ENCODE results near the gene ACBD6. TPM values are rescaled to one million over a fixed set of nuclear protein-coding genes. Genes with fewer than 3 reads are reported as not detected.
"Not testable (repeated sequence)": the region's sequence is repeated elsewhere in the genome, so short reads cannot be mapped to it uniquely, and the experiment has no call there.

The ACBD6 gene, protein sequence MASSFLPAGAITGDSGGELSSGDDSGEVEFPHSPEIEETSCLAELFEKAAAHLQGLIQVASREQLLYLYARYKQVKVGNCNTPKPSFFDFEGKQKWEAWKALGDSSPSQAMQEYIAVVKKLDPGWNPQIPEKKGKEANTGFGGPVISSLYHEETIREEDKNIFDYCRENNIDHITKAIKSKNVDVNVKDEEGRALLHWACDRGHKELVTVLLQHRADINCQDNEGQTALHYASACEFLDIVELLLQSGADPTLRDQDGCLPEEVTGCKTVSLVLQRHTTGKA
- total RNA-seq (2022) = 74.7 and 75.6 TPM in 2 replicates
- Bru-seq, nascent RNA = percentile 90 among the genes with signal in this experiment
- BruChase-seq, experiment 1, labeled RNA remaining after a 2-hour chase = percentile 76 among the genes with signal in this experiment
- percentile 72 among the genes with signal in this experiment for BruChase-seq, experiment 2, labeled RNA remaining after a 6-hour chase
- long read RNA-seq, transcript ACBD6-201 (8 exons, 1,670 nt) = major isoform, 77 of 86 reads
- long read RNA-seq, partial matches to known transcripts = 2 of 86 reads
- long read RNA-seq, other reads (novel, unspliced or antisense) = 7 of 86 reads

DNA sequence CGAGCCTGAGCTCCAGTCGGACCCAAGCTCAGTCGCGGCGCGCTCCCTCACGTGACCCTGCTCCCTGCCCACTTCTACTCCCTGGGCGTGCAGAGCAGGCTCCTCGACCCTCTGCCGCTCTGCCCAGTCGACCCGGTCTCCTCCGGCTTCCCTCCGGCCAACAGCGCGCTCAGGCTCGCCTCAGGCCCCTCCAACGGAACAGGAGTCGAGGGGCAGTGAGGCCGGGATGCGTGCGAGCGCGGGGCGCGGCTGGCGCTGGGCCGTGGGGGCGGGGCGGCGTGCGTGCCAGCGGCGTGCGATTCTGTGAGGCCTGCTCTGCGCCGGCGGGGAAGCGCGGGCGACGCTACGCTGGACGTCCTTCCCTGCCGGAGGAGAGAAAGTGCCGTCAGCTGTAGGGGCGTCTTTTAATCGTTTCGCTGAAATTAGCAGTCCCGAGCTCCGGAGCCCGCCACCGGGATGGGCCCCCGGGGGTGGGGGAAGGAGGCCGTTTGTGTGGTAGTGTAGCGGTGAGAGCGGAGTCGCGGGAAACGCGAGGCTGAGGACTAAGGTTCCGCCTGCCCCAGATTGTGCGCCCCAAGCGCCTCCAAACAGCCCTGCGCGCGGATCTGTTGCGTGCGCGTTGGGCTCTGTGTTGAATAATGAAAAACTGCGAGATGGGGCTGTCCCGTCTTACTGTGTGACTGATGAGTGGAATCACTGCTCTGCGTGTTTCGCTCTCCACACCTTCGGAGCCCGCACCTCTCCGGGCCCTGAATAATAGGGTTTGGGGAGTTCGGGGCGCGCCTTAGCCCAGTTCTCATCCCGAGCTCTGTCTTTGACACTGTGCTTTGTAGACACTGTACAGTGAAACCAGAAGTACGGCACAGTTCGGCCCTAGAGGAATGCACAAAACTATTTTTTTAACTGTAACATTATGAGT lies at the start of gene ACBD6:
TSS of gene ACBD6 (minus strand) at position 217 of the 919 bp plus-strand sequence. CDS start 311 bp downstream, outside the sequence.
- Histone ChIP-seq H3K9me3 (no peaks in the 10 kb centered on the region), H3K36me3 (ENCODE audit: control insufficient read depth, insufficient read depth, low read length) (no peaks in the 10 kb centered on the region), H3K27me3 (replicated peaks; ENCODE audit: control insufficient read depth, insufficient read depth, low read length) (no peaks in the 10 kb centered on the region), H3K4me3 (ENCODE audit: low read depth, low read length) (peak within 1 kb of the TSS; percentile 67), H3K4me1 (peaks cover 7% of the 10 kb centered on the region; the same call in 1 of the 2 replicates)
- peak; percentile 86 to 91 for DNase-seq
- H3K27me3 Mint-ChIP-seq (ENCODE audit: insufficient read depth, unreplicated experiment) = no peaks in the 10 kb centered on the region
- H3K4me3 Mint-ChIP-seq (ENCODE audit: unreplicated experiment) = peak within 1 kb of the TSS; percentile 96
- ChIA-PET CTCF (interaction anchor here (0.7 to 1.6 kb wide), 5 partner anchors 13 to 379 kb away, joined by 3 to 4 read pairs (median 3); no protein-coding TSS in a partner anchor), POLR2A (interaction anchor here (0.5 to 2.3 kb wide), 6 partner anchors 11 to 520 kb away, joined by 3 to 15 read pairs (median 6); partner anchors contain the start of gene STX6)
- intact Hi-C loops (cut with micrococcal nuclease; ENCODE audit: unreplicated experiment) = loop anchor here (1.0 to 5.0 kb wide), 2 partner anchors 19 to 520 kb away; partner anchors contain the start of gene STX6
- H3K9me3 Mint-ChIP-seq (ENCODE audit: unreplicated experiment) = peaks cover 3% of the 10 kb centered on the region
- peaks cover 16% of the 10 kb centered on the region for H3K36me3 Mint-ChIP-seq (ENCODE audit: insufficient read depth, unreplicated experiment)
- H3K27ac Mint-ChIP-seq (ENCODE audit: unreplicated experiment) = peak within 1 kb of the TSS; percentile 96
- TSS peak; percentile 60 for BruUV-seq (replicated peaks)
- TF ChIP-seq, protein P1, sequence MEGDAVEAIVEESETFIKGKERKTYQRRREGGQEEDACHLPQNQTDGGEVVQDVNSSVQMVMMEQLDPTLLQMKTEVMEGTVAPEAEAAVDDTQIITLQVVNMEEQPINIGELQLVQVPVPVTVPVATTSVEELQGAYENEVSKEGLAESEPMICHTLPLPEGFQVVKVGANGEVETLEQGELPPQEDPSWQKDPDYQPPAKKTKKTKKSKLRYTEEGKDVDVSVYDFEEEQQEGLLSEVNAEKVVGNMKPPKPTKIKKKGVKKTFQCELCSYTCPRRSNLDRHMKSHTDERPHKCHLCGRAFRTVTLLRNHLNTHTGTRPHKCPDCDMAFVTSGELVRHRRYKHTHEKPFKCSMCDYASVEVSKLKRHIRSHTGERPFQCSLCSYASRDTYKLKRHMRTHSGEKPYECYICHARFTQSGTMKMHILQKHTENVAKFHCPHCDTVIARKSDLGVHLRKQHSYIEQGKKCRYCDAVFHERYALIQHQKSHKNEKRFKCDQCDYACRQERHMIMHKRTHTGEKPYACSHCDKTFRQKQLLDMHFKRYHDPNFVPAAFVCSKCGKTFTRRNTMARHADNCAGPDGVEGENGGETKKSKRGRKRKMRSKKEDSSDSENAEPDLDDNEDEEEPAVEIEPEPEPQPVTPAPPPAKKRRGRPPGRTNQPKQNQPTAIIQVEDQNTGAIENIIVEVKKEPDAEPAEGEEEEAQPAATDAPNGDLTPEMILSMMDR (IDR thresholded peaks at IDR 0.05; ENCODE audit: insufficient read depth in 1 of 2, low read depth in 1 of 2, low read length in 1 of 2, severe bottlenecking in 1 of 2, unreplicated experiment in 1 of 2) = peak in 1 of 2 experiments; percentile 17
- no peaks in the 10 kb centered on the region for H3K4me1 Mint-ChIP-seq (ENCODE audit: low read depth, unreplicated experiment)

DNA sequence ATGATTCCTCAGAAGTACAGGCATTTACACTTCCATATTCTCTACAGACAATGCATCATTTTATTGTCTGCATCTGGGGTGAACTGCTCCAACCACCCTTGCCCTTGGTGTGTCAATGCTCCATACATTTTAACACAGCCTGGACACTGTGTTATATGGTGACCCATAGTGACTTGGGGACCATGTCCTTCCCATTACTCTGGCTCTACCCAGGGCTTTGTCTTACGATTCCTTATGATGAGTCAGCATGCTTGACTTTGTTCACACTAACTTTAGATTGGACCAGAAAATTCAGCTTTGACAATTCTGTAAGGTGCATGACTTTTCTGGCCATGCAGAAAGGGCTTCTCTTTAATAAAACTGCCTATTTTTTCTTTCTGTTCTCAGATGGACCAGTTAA lies 49.6 kb upstream of the ACBD6 start:
- POLR2A ChIA-PET = no interaction called here
- no peaks in the 10 kb centered on the region for H3K9me3 Mint-ChIP-seq (ENCODE audit: unreplicated experiment)
- TF ChIP-seq, protein P1 (IDR thresholded peaks at IDR 0.05; ENCODE audit: insufficient read depth in 1 of 2, low read depth in 1 of 2, low read length in 1 of 2, severe bottlenecking in 1 of 2, unreplicated experiment in 1 of 2) = no peak
- intact Hi-C loops (cut with micrococcal nuclease; ENCODE audit: unreplicated experiment) = no loop called here
- H3K36me3 Mint-ChIP-seq (ENCODE audit: insufficient read depth, unreplicated experiment) = no peaks in the 10 kb centered on the region
- no peak for DNase-seq
- 0 out of 2 replicates have a peak, but pooled peaks cover 6% of the 10 kb centered on the region for H3K4me1 ChIP-seq
- CTCF ChIA-PET = no interaction called here
- no peaks in the 10 kb centered on the region for H3K36me3 ChIP-seq (ENCODE audit: control insufficient read depth, insufficient read depth, low read length)
- no peak overlapping the region for H3K27ac Mint-ChIP-seq (ENCODE audit: unreplicated experiment)
- no peak overlapping the region for H3K4me3 ChIP-seq (ENCODE audit: low read depth, low read length)
- H3K4me1 Mint-ChIP-seq (ENCODE audit: low read depth, unreplicated experiment) = no peaks in the 10 kb centered on the region
- BruUV-seq (replicated peaks) = no TSS peak
- H3K4me3 Mint-ChIP-seq (ENCODE audit: unreplicated experiment) = no peak overlapping the region
- H3K9me3 ChIP-seq = no peaks in the 10 kb centered on the region
- no peaks in the 10 kb centered on the region for H3K27me3 ChIP-seq (replicated peaks; ENCODE audit: control insufficient read depth, insufficient read depth, low read length)
- no peaks in the 10 kb centered on the region for H3K27me3 Mint-ChIP-seq (ENCODE audit: insufficient read depth, unreplicated experiment)

DNA sequence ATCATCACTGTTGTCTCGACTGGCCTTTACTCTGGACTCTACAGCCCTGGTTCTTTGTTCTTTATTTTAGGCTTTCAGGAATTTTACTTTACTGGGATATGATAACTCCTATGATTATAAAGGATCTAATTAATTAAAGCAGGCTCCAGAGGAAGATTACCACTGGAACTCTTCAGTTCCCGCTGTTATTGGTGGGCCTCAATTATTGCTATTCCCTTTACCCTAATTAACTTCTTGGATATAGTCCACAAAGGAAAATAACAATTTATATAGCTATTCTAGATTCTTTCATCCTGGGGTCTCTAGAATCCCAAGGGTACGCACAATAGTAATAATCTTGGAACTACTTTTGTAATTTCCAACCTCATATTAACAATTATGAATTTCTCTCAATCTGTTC lies 47.9 kb upstream of the ACBD6 start:
- POLR2A ChIA-PET = no interaction called here
- Histone ChIP-seq H3K4me3 (ENCODE audit: low read depth, low read length) (no peak overlapping the region), H3K4me1 (0 out of 2 replicates have a peak, but pooled peaks cover 2% of the 10 kb centered on the region), H3K9me3 (no peaks in the 10 kb centered on the region), H3K36me3 (ENCODE audit: control insufficient read depth, insufficient read depth, low read length) (no peaks in the 10 kb centered on the region), H3K27me3 (replicated peaks; ENCODE audit: control insufficient read depth, insufficient read depth, low read length) (no peaks in the 10 kb centered on the region)
- no peak overlapping the region for H3K4me3 Mint-ChIP-seq (ENCODE audit: unreplicated experiment)
- no peak for DNase-seq
- TF ChIP-seq, protein P1 (IDR thresholded peaks at IDR 0.05; ENCODE audit: insufficient read depth in 1 of 2, low read depth in 1 of 2, low read length in 1 of 2, severe bottlenecking in 1 of 2, unreplicated experiment in 1 of 2) = no peak
- CTCF ChIA-PET = no interaction called here
- no TSS peak for BruUV-seq (replicated peaks)
- no peak overlapping the region for H3K27ac Mint-ChIP-seq (ENCODE audit: unreplicated experiment)
- H3K27me3 Mint-ChIP-seq (ENCODE audit: insufficient read depth, unreplicated experiment) = no peaks in the 10 kb centered on the region
- no peaks in the 10 kb centered on the region for H3K36me3 Mint-ChIP-seq (ENCODE audit: insufficient read depth, unreplicated experiment)
- intact Hi-C loops (cut with micrococcal nuclease; ENCODE audit: unreplicated experiment) = no loop called here
- H3K4me1 Mint-ChIP-seq (ENCODE audit: low read depth, unreplicated experiment) = no peaks in the 10 kb centered on the region
- H3K9me3 Mint-ChIP-seq (ENCODE audit: unreplicated experiment) = no peaks in the 10 kb centered on the region

DNA sequence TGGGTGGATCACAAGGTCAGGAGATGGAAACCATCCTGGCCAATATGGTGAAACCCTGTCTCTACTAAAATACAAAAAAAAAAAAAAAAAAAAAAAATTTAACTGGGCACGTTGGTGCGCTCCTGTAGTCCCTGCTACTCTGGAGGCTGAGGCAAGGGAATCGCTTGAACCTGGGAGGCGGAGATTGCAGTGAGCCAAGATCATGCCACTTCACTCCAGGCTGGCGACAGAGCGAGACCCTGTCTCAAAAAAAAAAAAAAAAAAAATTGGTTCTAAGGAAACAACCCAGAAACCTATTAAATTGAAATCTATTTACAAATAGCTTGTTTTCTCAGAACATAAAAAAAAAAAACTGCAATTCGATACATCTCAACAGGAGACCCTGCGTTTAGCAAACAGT lies 47.4 kb upstream of the ACBD6 start:
- CTCF ChIA-PET; H3K36me3 ChIP-seq (ENCODE audit: control insufficient read depth, insufficient read depth, low read length); H3K4me3 Mint-ChIP-seq (ENCODE audit: unreplicated experiment); H3K27me3 ChIP-seq (replicated peaks; ENCODE audit: control insufficient read depth, insufficient read depth, low read length); BruUV-seq (replicated peaks); H3K27me3 Mint-ChIP-seq (ENCODE audit: insufficient read depth, unreplicated experiment); intact Hi-C loops (cut with micrococcal nuclease; ENCODE audit: unreplicated experiment); H3K4me1 ChIP-seq; H3K9me3 Mint-ChIP-seq (ENCODE audit: unreplicated experiment); H3K36me3 Mint-ChIP-seq (ENCODE audit: insufficient read depth, unreplicated experiment); H3K27ac Mint-ChIP-seq (ENCODE audit: unreplicated experiment); POLR2A ChIA-PET; H3K4me3 ChIP-seq (ENCODE audit: low read depth, low read length); DNase-seq; H3K4me1 Mint-ChIP-seq (ENCODE audit: low read depth, unreplicated experiment); H3K9me3 ChIP-seq: not testable (repeated sequence)

All from Caco-2 (cell line).